OCI-LY7 (cell line): ENCODE results near the gene DNAH8.

ENCODE experiments used
- CTCF ChIP-seq: fragments of 200-600 bp; sonication (generic); conservative IDR thresholded peaks from 2 replicates; pipeline ENCODE4 v1.5.1; 2014; ENCODE audit warnings: mild to moderate bottlenecking, antibody characterized with exemption, low read length, moderate library complexity, mixed read lengths
- EZH2phosphoT487 ChIP-seq: fragments of 200-600 bp; sonication (generic); IDR thresholded peaks from 2 replicates; pipeline ENCODE4 v1.6.1; 2018; ENCODE audit warnings: low read depth, borderline replicate concordance, mild to moderate bottlenecking, mixed run types, antibody characterized with exemption, low read length, moderate library complexity, mixed read lengths

- TF ChIP-seq CTCF (no peak), EZH2phosphoT487 (no peak)
Measured at GRCh38 chr6:39063526-39063925, 348.4 kb downstream of the DNAH8 start.
